H1 (cell line): ENCODE results near the gene PARD3. TPM values are rescaled to one million over a fixed set of nuclear protein-coding genes. Genes with fewer than 3 reads are reported as not detected.

Experiments
- CTCF ChIA-PET: fragments of 300-600 bp; sonication (Branson Sonifier 250); formaldehyde crosslinking; loops from one replicate; lab custom pipeline; 2021; ENCODE audit not compliant: partially characterized antibody; lab: Charles Lee
- POLR2A ChIA-PET: fragments of 300-600 bp; sonication (Branson Sonifier 250); formaldehyde crosslinking; loops from one replicate; lab custom pipeline; 2021; ENCODE audit warnings: inconsistent platforms; ENCODE audit not compliant: partially characterized antibody; lab: Charles Lee
- DNase-seq, 2 experiments: peaks; one replicate each; pipeline versions ENCODE4 v3.0.0 to v3.0.0-alpha.2; 2010 to 2022; ENCODE audit warnings: low spot score in 2 of 2, low read depth in 1 of 2, mixed read lengths in 1 of 2
- FAIRE-seq: peaks from 2 replicates; lab custom pipeline; 2011; peaks lifted over from hg19 to GRCh38; lab: Jason Lieb, UNC
- H2AFZ ChIP-seq: 2 replicates; pipeline ENCODE4 v1.8.1; 2012; ENCODE audit warnings: low read length, inconsistent platforms
- H2AK5ac ChIP-seq: 2 replicates; pipeline ENCODE4 v1.6.1; 2013; ENCODE audit warnings: low read depth, low read length
- H2BK120ac ChIP-seq: replicated peaks from 2 replicates; pipeline ENCODE3; 2013; ENCODE audit warnings: low read depth, low read length, inconsistent platforms
- H2BK12ac ChIP-seq: 2 replicates; pipeline ENCODE4 v1.6.1; 2013; ENCODE audit warnings: low read depth, low read length
- H2BK15ac ChIP-seq: 2 replicates; pipeline ENCODE4 v1.6.1; 2013; ENCODE audit warnings: low read length
- H2BK20ac ChIP-seq: 2 replicates; pipeline ENCODE4 v1.6.1; 2013; ENCODE audit warnings: low read length
- H2BK5ac ChIP-seq: 2 replicates; pipeline ENCODE4 v1.6.1; 2013; ENCODE audit warnings: low read depth, low read length
- H3K14ac ChIP-seq: 2 replicates; pipeline ENCODE4 v1.6.1; 2013; ENCODE audit warnings: inconsistent platforms; ENCODE audit not compliant: insufficient read length
- H3K18ac ChIP-seq: 2 replicates; pipeline ENCODE4 v1.6.1; 2013; ENCODE audit warnings: low read length; ENCODE audit errors: extremely low read depth
- H3K23ac ChIP-seq: 2 replicates; pipeline ENCODE4 v1.6.1; 2013; ENCODE audit warnings: inconsistent platforms; ENCODE audit not compliant: insufficient read length
- H3K23me2 ChIP-seq: 2 replicates; pipeline ENCODE4 v1.6.1; 2013; ENCODE audit warnings: low read depth, low read length
- H3K27ac ChIP-seq: 2 replicates; pipeline ENCODE4 v1.6.1; 2011; ENCODE audit warnings: low read depth, low read length, inconsistent platforms
- H3K27me3 ChIP-seq, 4 experiments: replicated peaks in 1 of 4; 1 replicate in 1 of 4; 2 replicates in 3 of 4; pipeline versions ENCODE4 v1.6.1 to v1.8.1; 2011 to 2013; ENCODE audit warnings: low read length in 3 of 4, mild to moderate bottlenecking in 3 of 4, inconsistent platforms in 2 of 4, mixed read lengths in 2 of 4, moderate library complexity in 1 of 4; ENCODE audit not compliant: control insufficient read depth in 3 of 4, insufficient read depth in 3 of 4; ENCODE audit errors: extremely low read depth in 1 of 4
- H3K36me3 ChIP-seq, 4 experiments: 2 replicates each; pipeline versions ENCODE4 v1.6.1 to v1.8.1; 2011 to 2013; ENCODE audit warnings: mild to moderate bottlenecking in 4 of 4, low read length in 3 of 4, moderate library complexity in 2 of 4, control low read depth in 1 of 4, inconsistent platforms in 1 of 4; ENCODE audit not compliant: insufficient read depth in 4 of 4, control insufficient read depth in 2 of 4
- H3K4ac ChIP-seq: replicated peaks from 2 replicates; pipeline ENCODE3; 2013; ENCODE audit warnings: low read length, low read depth, mixed read lengths, inconsistent platforms; ENCODE audit not compliant: insufficient read length
- H3K4me1 ChIP-seq, 4 experiments: replicated peaks in 1 of 4; 1 replicate in 1 of 4; 2 replicates in 3 of 4; pipeline versions ENCODE4 v1.6.1 to v1.8.1; 2011 to 2013; ENCODE audit warnings: low read length in 3 of 4, inconsistent platforms in 2 of 4, mixed read lengths in 1 of 4; ENCODE audit not compliant: insufficient read depth in 4 of 4, control insufficient read depth in 3 of 4
- H3K4me2 ChIP-seq, 2 experiments: 2 replicates each; pipeline versions ENCODE4 v1.6.1 to v1.8.1; 2011 to 2013; ENCODE audit warnings: low read depth in 2 of 2, low read length in 2 of 2, control low read depth in 1 of 2, inconsistent platforms in 1 of 2, mild to moderate bottlenecking in 1 of 2; ENCODE audit not compliant: insufficient read depth in 1 of 2
- H3K4me3 ChIP-seq, 4 experiments: fragments of 200-600, 300-600 bp in 1 of 4; sonication (generic), shearing (Covaris generic), sonication (Bioruptor Twin) in 1 of 4; 2 replicates each; pipeline versions ENCODE4 v1.5.1 to v1.8.1; 2011 to 2016; ENCODE audit warnings: low read length in 4 of 4, low read depth in 3 of 4, control low read depth in 2 of 4, inconsistent platforms in 2 of 4, mild to moderate bottlenecking in 2 of 4, mixed read lengths in 1 of 4, moderate library complexity in 1 of 4; ENCODE audit not compliant: insufficient read depth in 2 of 4; ENCODE audit errors: extremely low read depth in 1 of 4
- H3K56ac ChIP-seq: replicated peaks from 2 replicates; pipeline ENCODE3; 2013; ENCODE audit warnings: low read depth, mild to moderate bottlenecking, mixed read lengths, low read length, inconsistent platforms; ENCODE audit not compliant: insufficient read length
- H3K79me1 ChIP-seq: 2 replicates; pipeline ENCODE4 v1.6.1; 2013; ENCODE audit warnings: low read depth, low read length, control low read depth
- H3K79me2 ChIP-seq, 2 experiments: 2 replicates each; pipeline versions ENCODE4 v1.6.1 to v1.8.1; 2012 to 2013; ENCODE audit warnings: low read length in 2 of 2, mild to moderate bottlenecking in 2 of 2, inconsistent platforms in 1 of 2; ENCODE audit not compliant: insufficient read depth in 2 of 2, control insufficient read depth in 1 of 2
- H3K9ac ChIP-seq, 4 experiments: replicated peaks in 1 of 4; 1 replicate in 1 of 4; 2 replicates in 3 of 4; pipeline versions ENCODE4 v1.6.1 to v1.8.1; 2011 to 2013; ENCODE audit warnings: low read depth in 3 of 4, low read length in 3 of 4, control low read depth in 2 of 4, mild to moderate bottlenecking in 2 of 4, moderate library complexity in 2 of 4, inconsistent platforms in 1 of 4; ENCODE audit errors: extremely low read depth in 1 of 4
- H3K9me3 ChIP-seq, 2 experiments: 2 replicates each; pipeline versions ENCODE4 v1.6.1 to v1.8.1; 2012 to 2013; ENCODE audit warnings: mild to moderate bottlenecking in 2 of 2, moderate library complexity in 2 of 2, control low read depth in 1 of 2, inconsistent platforms in 1 of 2, low read depth in 1 of 2, low read length in 1 of 2, mixed read lengths in 1 of 2; ENCODE audit not compliant: insufficient read depth in 2 of 2
- H4K20me1 ChIP-seq, 2 experiments: replicated peaks in 1 of 2; 2 replicates each; pipeline versions ENCODE3 to v1.8.1; 2011 to 2013; ENCODE audit warnings: inconsistent platforms in 2 of 2, low read length in 2 of 2, mild to moderate bottlenecking in 1 of 2; ENCODE audit not compliant: insufficient read depth in 2 of 2, control insufficient read depth in 1 of 2
- H4K5ac ChIP-seq: 2 replicates; pipeline ENCODE4 v1.6.1; 2013; ENCODE audit warnings: low read length, low read depth, mixed read lengths, inconsistent platforms; ENCODE audit not compliant: insufficient read length
- H4K8ac ChIP-seq: 2 replicates; pipeline ENCODE4 v1.8.0; 2013; ENCODE audit warnings: mild to moderate bottlenecking, moderate library complexity, low read length, inconsistent platforms; ENCODE audit not compliant: insufficient read depth; ENCODE audit errors: extremely low read depth
- H4K91ac ChIP-seq: replicated peaks from 2 replicates; pipeline ENCODE3; 2013; ENCODE audit warnings: low read length, mixed read lengths, inconsistent platforms; ENCODE audit not compliant: insufficient read length
- CBX5 ChIP-seq: fragments of 300-800, 300-1000 bp; sonication (generic); IDR thresholded peaks from 2 replicates; pipeline ENCODE4 v1.7.1; 2016; ENCODE audit warnings: antibody characterized with exemption, low read length, low read depth
- CHD1 ChIP-seq: IDR thresholded peaks from 2 replicates; pipeline ENCODE4 v1.6.1; 2012; ENCODE audit warnings: low read depth, low read length, improper control_type of control experiment
- CHD2 ChIP-seq: IDR thresholded peaks from 2 replicates; pipeline ENCODE4 v1.6.1; 2012; ENCODE audit warnings: low read length, improper control_type of control experiment
- GABPA ChIP-seq: IDR thresholded peaks from 2 replicates; pipeline ENCODE4 v1.6.1; 2011; ENCODE audit warnings: mild to moderate bottlenecking, low read length, moderate library complexity, borderline replicate concordance; ENCODE audit not compliant: insufficient read depth
- HDAC2 ChIP-seq, 2 experiments: fragments of 300-600 bp in 1 of 2; sonication (generic) in 1 of 2; IDR thresholded peaks; 2 replicates each; pipeline ENCODE4 v1.6.1; 2011 to 2012; ENCODE audit warnings: low read depth in 2 of 2, low read length in 2 of 2, mild to moderate bottlenecking in 2 of 2, moderate library complexity in 2 of 2, borderline replicate concordance in 1 of 2, inconsistent platforms in 1 of 2
- HDAC6 ChIP-seq: IDR thresholded peaks from one replicate; pipeline ENCODE4 v1.7.1; 2012; ENCODE audit warnings: low read depth, mild to moderate bottlenecking, inconsistent platforms, low read length, moderate library complexity
- KDM1A ChIP-seq: fragments of 200-600, 300-600 bp; sonication (generic); IDR thresholded peaks from 2 replicates; pipeline ENCODE4 v1.7.1; 2016; ENCODE audit warnings: mild to moderate bottlenecking, low read length, borderline replicate concordance
- KDM4A ChIP-seq: IDR thresholded peaks from one replicate; pipeline ENCODE4 v1.7.1; 2012; ENCODE audit warnings: low read depth, mild to moderate bottlenecking, moderate library complexity, low read length, inconsistent platforms; ENCODE audit not compliant: severe bottlenecking
- NANOG ChIP-seq: IDR thresholded peaks from 2 replicates; pipeline ENCODE4 v1.6.1; 2011; ENCODE audit warnings: low read length, low read depth, mild to moderate bottlenecking, inconsistent platforms; ENCODE audit not compliant: insufficient read depth, poor library complexity, severe bottlenecking
- PHF8 ChIP-seq: fragments of 200-600 bp; sonication (generic); conservative IDR thresholded peaks from 2 replicates; pipeline ENCODE4 v1.7.1; 2012; ENCODE audit warnings: low read depth, mild to moderate bottlenecking, inconsistent platforms, low read length, moderate library complexity
- SP2 ChIP-seq: IDR thresholded peaks from 2 replicates; pipeline ENCODE4 v1.6.1; 2012; ENCODE audit warnings: mild to moderate bottlenecking, low read length, inconsistent platforms
- SP4 ChIP-seq: IDR thresholded peaks from 2 replicates; pipeline ENCODE4 v1.6.1; 2012; ENCODE audit warnings: low read length, inconsistent platforms
- SRF ChIP-seq: IDR thresholded peaks from 2 replicates; pipeline ENCODE4 v1.6.1; 2011; ENCODE audit warnings: mild to moderate bottlenecking, low read depth, low read length, moderate library complexity
- SUZ12 ChIP-seq: fragments of 200-600 bp; sonication (generic); IDR thresholded peaks from 2 replicates; pipeline ENCODE4 v1.6.1; 2012; ENCODE audit warnings: mild to moderate bottlenecking, inconsistent platforms, low read length, moderate library complexity, mixed read lengths
- TCF12 ChIP-seq: IDR thresholded peaks from 2 replicates; pipeline ENCODE4 v1.6.1; 2011; ENCODE audit warnings: low read depth, mild to moderate bottlenecking, low read length
- WGBS, 2 experiments: shearing (Covaris generic) in 1 of 2; methylation state at CpG; one replicate each; pipeline versions ENCODE4 v1.1.6 to v1.1.7; 2013 to 2015; ENCODE audit warnings: low lambda C conversion rate in 2 of 2, mixed read lengths in 2 of 2, inconsistent platforms in 1 of 2, low coverage in 1 of 2, missing lambda C conversion rate in 1 of 2; ENCODE audit not compliant: insufficient replicate concordance in 2 of 2, insufficient coverage in 1 of 2, insufficient read length in 1 of 2; ENCODE audit errors: extremely low coverage in 1 of 2, missing lambda C conversion rate in 1 of 2; 5-methylcytosine and 5-hydroxymethylcytosine counted together
- polyA plus RNA-seq, 7 experiments: library from polyadenylated mRNA; depleted of rRNA in 3 of 7; stranded (reverse) in 5 of 7; unstranded in 2 of 7; fragments of >200 nt in 5 of 7; fragments of 200-250 nt in 2 of 7; gene quantifications; 1 replicate in 5 of 7; 2 replicates in 1 of 7; 4 replicates in 1 of 7; pipeline versions ENCODE4 v1.2.1 to v1.2.3, GENCODE V29; 2011 to 2013; ENCODE audit warnings: missing spikeins in 2 of 7, mixed read lengths in 2 of 7
- total RNA-seq: library from RNA; stranded (reverse); fragmentation: NEBNext Ultra II Directional; extraction: Animal tissue kit (Norgen Biotek cat#: 25700); gene quantifications from 2 replicates; pipeline ENCODE4 v1.2.1, GENCODE V29; 2021

The PARD3 gene
- total and polyA plus RNA-seq, 2 of the 8 experiments (the other 6 are each of a cell fraction or from before 2014, with no cell fraction given): 19.7 to 49.1 TPM

DNA sequence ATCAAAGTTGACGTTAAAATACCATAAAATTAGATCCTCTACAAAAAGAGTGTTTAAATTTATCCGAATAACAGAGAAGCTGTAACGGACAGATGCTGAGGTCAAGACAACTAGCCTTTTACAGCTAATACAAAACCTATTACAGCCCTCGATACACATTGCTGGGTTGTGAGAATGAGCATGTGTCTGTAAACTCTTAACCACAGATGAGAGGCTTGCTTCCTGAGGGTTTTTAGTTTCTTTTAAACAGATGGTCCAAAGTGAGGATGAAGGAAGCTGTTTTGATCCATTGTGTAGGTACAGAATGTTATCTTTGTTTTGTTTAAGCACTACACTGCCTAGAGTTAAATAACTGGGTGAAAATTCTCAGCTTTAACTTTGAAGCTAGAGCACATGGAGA, 578.2 kb downstream of the PARD3 start:
- Histone ChIP-seq H3K79me2 (no peaks in the 10 kb centered on the region), H3K4me2 (no peak overlapping the region), H3K79me1 (no peaks in the 10 kb centered on the region; the same call in 1 of the 2 replicates), H2BK12ac (no peak overlapping the region), H3K18ac (no peak overlapping the region), H3K4me3 (no peak overlapping the region), H3K9me3 (no peaks in the 10 kb centered on the region), H3K23ac (no peak overlapping the region), H3K27me3 (no peaks in the 10 kb centered on the region), H3K23me2 (no peaks in the 10 kb centered on the region), H4K20me1 (no peaks in the 10 kb centered on the region), H2AK5ac (no peak overlapping the region), H4K8ac (no peak overlapping the region), H2BK15ac (no peak overlapping the region), H3K4ac (no peak overlapping the region), H2BK20ac (no peak overlapping the region), H2BK120ac (no peak overlapping the region), H4K91ac (no peak overlapping the region), H3K36me3 (no peaks in the 10 kb centered on the region), H3K4me1 (peaks cover 0 to 3% (median 0%) of the 10 kb centered on the region in 4 experiments; a peak in 1 of 7 replicates), H4K5ac (no peak overlapping the region), H2BK5ac (no peak overlapping the region), H3K27ac (no peak overlapping the region), H3K9ac (no peak overlapping the region), H2AFZ (no peak overlapping the region), H3K56ac (no peak overlapping the region), H3K14ac (no peak overlapping the region)
- TF ChIP-seq SP4 (no peak), KDM4A (no peak), HDAC2 (IDR thresholded peaks at IDR 0.05; ENCODE audit: borderline replicate concordance in 1 of 2, low read depth in 2 of 2, low read length in 2 of 2) (no peak), TCF12 (no peak), CBX5 (no peak), SRF (no peak), GABPA (no peak), SP2 (no peak), NANOG (no peak), HDAC6 (no peak), CHD2 (no peak), KDM1A (no peak), PHF8 (no peak), SUZ12 (no peak), CHD1 (no peak)
- CTCF ChIA-PET: interaction anchor here (0.7 to 1.0 kb wide), 3 partner anchors 9 to 137 kb away, joined by 3 to 5 read pairs (median 3); no protein-coding TSS in a partner anchor
- WGBS, 2 experiments: 94% methylated on average over 4 of the region's 4 CpGs; no CpG with 5 or more reads in 1 of the 2 experiments
- FAIRE-seq (no peak), DNase-seq (no peak)
- POLR2A ChIA-PET: no interaction called here
